Endothelial cell of umbilical vein (primary cell): ENCODE measurements around the gene RPS21. TPM values are rescaled to one million over a fixed set of nuclear protein-coding genes. Genes with fewer than 3 reads are reported as not detected.

Source experiments
- BruUV-seq: library from RNA; stranded (reverse); fragments of 400-500 nt; replicated peaks from 2 replicates; lab custom pipeline; 2021; lab: Mats Ljungman, UMichigan
- CTCF ChIA-PET: fragments of 300-600, 350-600 bp; sonication (Branson Sonifier 250); formaldehyde crosslinking; loops from one replicate; lab custom pipeline; 2021; ENCODE audit warnings: antibody characterized with exemption, inconsistent platforms; lab: Charles Lee
- POLR2A ChIA-PET: fragments of 300-600, 350-600 bp; sonication (Branson Sonifier 250); formaldehyde crosslinking; loops from one replicate; lab custom pipeline; 2021; ENCODE audit warnings: antibody characterized with exemption, inconsistent platforms; lab: Charles Lee
- DNase-seq: peaks from one replicate; pipeline ENCODE4 v3.0.0-alpha.2; 2011; ENCODE audit warnings: low read depth, low spot score
- FAIRE-seq: peaks from 2 replicates; lab custom pipeline; 2011; peaks lifted over from hg19 to GRCh38; lab: Jason Lieb, UNC
- H2AFZ ChIP-seq: 2 replicates; pipeline ENCODE4 v1.6.0; 2012; ENCODE audit warnings: low read depth, low read length, control low read depth, inconsistent platforms
- H3K27ac ChIP-seq: 2 replicates; pipeline ENCODE4 v1.5.1; 2011; ENCODE audit warnings: low read depth, mild to moderate bottlenecking, control low read depth, low read length, moderate library complexity; ENCODE audit not compliant: insufficient read depth
- H3K27me3 ChIP-seq, 2 experiments: 2 replicates each; pipeline versions ENCODE4 v1.6.0 to v1.6.1; 2011; ENCODE audit warnings: low read length in 2 of 2, mixed read lengths in 1 of 2; ENCODE audit not compliant: control insufficient read depth in 2 of 2, insufficient read depth in 2 of 2
- H3K36me3 ChIP-seq, 2 experiments: 2 replicates in 1 of 2; 3 replicates in 1 of 2; pipeline ENCODE4 v1.5.1; 2011; ENCODE audit warnings: low read length in 2 of 2, mild to moderate bottlenecking in 1 of 2, moderate library complexity in 1 of 2; ENCODE audit not compliant: control insufficient read depth in 2 of 2, insufficient read depth in 2 of 2; ENCODE audit errors: extremely low read depth in 1 of 2
- H3K4me1 ChIP-seq: 3 replicates; pipeline ENCODE4 v1.5.1; 2011; ENCODE audit warnings: mild to moderate bottlenecking, low read length; ENCODE audit not compliant: control insufficient read depth, insufficient read depth; ENCODE audit errors: extremely low read depth
- H3K4me2 ChIP-seq: 2 replicates; pipeline ENCODE4 v1.6.1; 2011; ENCODE audit warnings: low read length, control low read depth, mixed read lengths; ENCODE audit not compliant: insufficient read depth
- H3K4me3 ChIP-seq, 3 experiments: fragments of 200-600 bp in 1 of 3; sonication (generic), shearing (Covaris generic) in 1 of 3; replicated peaks in 1 of 3; 2 replicates each; pipeline ENCODE4 v1.5.1; 2011 to 2016; ENCODE audit warnings: control low read depth in 3 of 3, low read length in 3 of 3, mild to moderate bottlenecking in 2 of 3, inconsistent platforms in 1 of 3, low read depth in 1 of 3, moderate library complexity in 1 of 3; ENCODE audit not compliant: insufficient read depth in 1 of 3
- H3K79me2 ChIP-seq: 2 replicates; pipeline ENCODE4 v1.6.0; 2012; ENCODE audit warnings: low read length, inconsistent platforms; ENCODE audit not compliant: control insufficient read depth, insufficient read depth
- H3K9ac ChIP-seq: replicated peaks from 2 replicates; pipeline ENCODE3; 2011; ENCODE audit warnings: low read length, control low read depth; ENCODE audit not compliant: insufficient read depth; ENCODE audit errors: extremely low read depth
- H3K9me1 ChIP-seq: replicated peaks from 3 replicates; pipeline ENCODE4 v1.6.0; 2011; ENCODE audit warnings: mild to moderate bottlenecking, low read length; ENCODE audit not compliant: control insufficient read depth, insufficient read depth; ENCODE audit errors: extremely low read depth
- H3K9me3 ChIP-seq: replicated peaks from 2 replicates; pipeline ENCODE4 v1.5.1; 2012; ENCODE audit warnings: low read length, inconsistent platforms; ENCODE audit not compliant: control insufficient read depth, insufficient read depth
- H4K20me1 ChIP-seq: replicated peaks from 2 replicates; pipeline ENCODE3; 2011; ENCODE audit warnings: mild to moderate bottlenecking, low read length; ENCODE audit not compliant: control insufficient read depth, insufficient read depth; ENCODE audit errors: extremely low read depth
- EZH2 ChIP-seq: IDR thresholded peaks from 2 replicates; pipeline ENCODE4 v1.6.1; 2012; ENCODE audit warnings: borderline replicate concordance, low read depth, mild to moderate bottlenecking, moderate library complexity, low read length, inconsistent platforms; ENCODE audit not compliant: severe bottlenecking
- FOS ChIP-seq: IDR thresholded peaks from 2 replicates; pipeline ENCODE4 v1.6.1; 2011; ENCODE audit warnings: mild to moderate bottlenecking, low read length, moderate library complexity, borderline replicate concordance; ENCODE audit not compliant: insufficient read depth
- GATA2 ChIP-seq: IDR thresholded peaks from 2 replicates; pipeline ENCODE4 v1.7.0; 2011; ENCODE audit warnings: low read depth, mild to moderate bottlenecking, moderate library complexity, mixed read lengths, low read length; ENCODE audit not compliant: insufficient read length, insufficient read depth
- JUN ChIP-seq: IDR thresholded peaks from 2 replicates; pipeline ENCODE4 v1.6.1; 2011; ENCODE audit warnings: borderline replicate concordance, low read depth; ENCODE audit not compliant: insufficient read length, insufficient read depth
- MYC ChIP-seq: IDR thresholded peaks from one replicate; pipeline ENCODE4 v1.6.1; 2011; ENCODE audit warnings: mild to moderate bottlenecking, low read depth, low read length
- POLR2A ChIP-seq: IDR thresholded peaks from 2 replicates; pipeline ENCODE4 v1.6.1; 2012; ENCODE audit warnings: low read depth, mild to moderate bottlenecking, control low read depth, low read length
- POLR2AphosphoS5 ChIP-seq: IDR thresholded peaks from 2 replicates; pipeline ENCODE4 v1.6.1; 2012; ENCODE audit warnings: low read depth, mild to moderate bottlenecking, control low read depth, low read length, moderate library complexity; ENCODE audit not compliant: insufficient read depth
- dilution Hi-C: fragments of 300-500 bp; cut with MboI; formaldehyde crosslinking; loops from one replicate; pipeline ENCODE4 v1.15.0; 2019; ENCODE audit warnings: low sequenced_read_pairs; ENCODE audit not compliant: extremely low pct_ligation_motif_present
- intact Hi-C: fragments of 100-400 bp; cut with micrococcal nuclease; formaldehyde crosslinking; loops from one replicate; pipeline ENCODE4 v1.10.0; 2022
- polyA plus RNA-seq, 4 experiments: library from polyadenylated mRNA; depleted of rRNA in 3 of 4; stranded (reverse) in 3 of 4; unstranded in 1 of 4; fragments of >200 nt; gene quantifications; 2 replicates each; pipeline versions ENCODE4 v1.2.1 to v1.2.3, GENCODE V29; 2011 to 2012; ENCODE audit warnings: missing spikeins in 1 of 4
- total RNA-seq: library from RNA; stranded (reverse); gene quantifications from 2 replicates; pipeline ENCODE4 v1.2.3, GENCODE V29; 2021
- TF ChIP-seq, protein P1 (sequence below): IDR thresholded peaks from 2 replicates; pipeline ENCODE4 v1.6.1; 2011; ENCODE audit not compliant: insufficient read depth, insufficient read length
- TF ChIP-seq, protein P2 (sequence below), 2 donors: IDR thresholded peaks; 1 replicate in 1 of 2; 2 replicates in 1 of 2; pipeline ENCODE4 v1.5.1; 2011; ENCODE audit warnings: low read length in 2 of 2, mild to moderate bottlenecking in 2 of 2, moderate library complexity in 2 of 2, control low read depth in 1 of 2, inconsistent platforms in 1 of 2, low read depth in 1 of 2; ENCODE audit not compliant: insufficient read depth in 1 of 2; ENCODE audit errors: extremely low read depth in 1 of 2

The RPS21 gene
- total and polyA plus RNA-seq, 2 donors (not counting 3 experiments of a cell fraction or from before 2014, with no cell fraction given) = 1,644 to 7,710 TPM

DNA sequence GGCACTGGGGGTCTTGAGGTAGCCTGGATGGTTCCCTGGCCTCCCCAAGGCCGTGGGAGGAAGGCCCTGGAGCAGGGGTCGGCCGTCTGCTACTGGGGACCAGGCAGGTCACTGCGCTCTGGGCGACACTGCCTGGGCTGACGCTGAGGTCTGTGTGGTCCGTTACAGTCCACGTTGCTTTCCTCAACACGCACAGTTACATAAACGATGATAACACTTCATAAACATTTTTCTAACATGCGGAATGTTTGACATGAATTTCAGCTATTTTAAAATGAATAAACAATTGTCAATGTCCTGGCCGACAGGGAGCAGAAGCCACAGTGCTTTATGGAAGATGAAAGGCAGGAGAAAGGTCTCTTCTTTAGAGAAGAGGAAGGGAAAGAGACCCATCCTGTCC, 50.6 kb downstream of the RPS21 start:
- BruUV-seq = no TSS peak
- no peak for DNase-seq
- Histone ChIP-seq H3K9me3 (no peaks in the 10 kb centered on the region), H3K36me3 (no peaks in the 10 kb centered on the region), H4K20me1 (no peaks in the 10 kb centered on the region), H3K9ac (no peak overlapping the region), H2AFZ (no peak overlapping the region), H3K4me1 (no peaks in the 10 kb centered on the region), H3K4me2 (no peak overlapping the region), H3K79me2 (no peaks in the 10 kb centered on the region), H3K27ac (no peak overlapping the region), H3K9me1 (no peaks in the 10 kb centered on the region), H3K27me3 (peaks cover 22 to 26% of the 10 kb centered on the region in 2 experiments), H3K4me3 (no peak overlapping the region)
- no peak for TF ChIP-seq GATA2
- TF ChIP-seq, protein P1, sequence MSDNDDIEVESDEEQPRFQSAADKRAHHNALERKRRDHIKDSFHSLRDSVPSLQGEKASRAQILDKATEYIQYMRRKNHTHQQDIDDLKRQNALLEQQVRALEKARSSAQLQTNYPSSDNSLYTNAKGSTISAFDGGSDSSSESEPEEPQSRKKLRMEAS = no peak
- no peak for TF ChIP-seq EZH2
- TF ChIP-seq JUN = no peak
- TF ChIP-seq MYC = no peak
- no peak for TF ChIP-seq POLR2A
- TF ChIP-seq POLR2AphosphoS5 = no peak
- TF ChIP-seq FOS = no peak
- TF ChIP-seq, protein P2, sequence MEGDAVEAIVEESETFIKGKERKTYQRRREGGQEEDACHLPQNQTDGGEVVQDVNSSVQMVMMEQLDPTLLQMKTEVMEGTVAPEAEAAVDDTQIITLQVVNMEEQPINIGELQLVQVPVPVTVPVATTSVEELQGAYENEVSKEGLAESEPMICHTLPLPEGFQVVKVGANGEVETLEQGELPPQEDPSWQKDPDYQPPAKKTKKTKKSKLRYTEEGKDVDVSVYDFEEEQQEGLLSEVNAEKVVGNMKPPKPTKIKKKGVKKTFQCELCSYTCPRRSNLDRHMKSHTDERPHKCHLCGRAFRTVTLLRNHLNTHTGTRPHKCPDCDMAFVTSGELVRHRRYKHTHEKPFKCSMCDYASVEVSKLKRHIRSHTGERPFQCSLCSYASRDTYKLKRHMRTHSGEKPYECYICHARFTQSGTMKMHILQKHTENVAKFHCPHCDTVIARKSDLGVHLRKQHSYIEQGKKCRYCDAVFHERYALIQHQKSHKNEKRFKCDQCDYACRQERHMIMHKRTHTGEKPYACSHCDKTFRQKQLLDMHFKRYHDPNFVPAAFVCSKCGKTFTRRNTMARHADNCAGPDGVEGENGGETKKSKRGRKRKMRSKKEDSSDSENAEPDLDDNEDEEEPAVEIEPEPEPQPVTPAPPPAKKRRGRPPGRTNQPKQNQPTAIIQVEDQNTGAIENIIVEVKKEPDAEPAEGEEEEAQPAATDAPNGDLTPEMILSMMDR (IDR thresholded peaks at IDR 0.05; ENCODE audit: extremely low read depth in 1 of 2, insufficient read depth in 1 of 2, low read depth in 1 of 2, low read length in 2 of 2) = no peak
- intact Hi-C loops (no loop called here), dilution Hi-C loops (no loop called here)
- ChIA-PET CTCF (no interaction called here), POLR2A (no interaction called here)
- no peak for FAIRE-seq
